Upper lobe of left lung (tissue), 6 donors: ENCODE measurements around the gene NLGN2. TPM values are rescaled to one million over a fixed set of nuclear protein-coding genes. Genes with fewer than 3 reads are reported as not detected.
A peak's percentile ranks its signal among the peaks of the same experiment; 100 is the strongest.

Experiments used
- ATAC-seq, 2 donors: fragments of 200-7000 bp; cut with Tn5 transposase; one replicate each; pipeline ENCODE4 v1.9.1; 2022; ENCODE audit warnings: mild to moderate bottlenecking in 2 of 2, moderate library complexity in 2 of 2; ENCODE audit not compliant: low FRiP score in 2 of 2
- DNase-seq, 2 donors: peaks; one replicate each; pipeline ENCODE4 v3.0.0-alpha.2; 2019 to 2020
- H3K27ac ChIP-seq, 4 donors: fragments of 200-600 bp; sonication (generic); one replicate each; pipeline ENCODE4 v1.5.1; 2016 to 2019
- H3K27me3 ChIP-seq, 4 donors: fragments of 200-600 bp; sonication (generic); one replicate each; pipeline ENCODE4 v1.5.1; 2017 to 2019
- H3K36me3 ChIP-seq, 4 donors: fragments of 200-600 bp; sonication (generic); one replicate each; pipeline ENCODE4 v1.5.1; 2016 to 2019
- H3K4me1 ChIP-seq, 4 donors: fragments of 200-600 bp; sonication (generic); one replicate each; pipeline ENCODE4 v1.5.1; 2018 to 2019
- H3K4me3 ChIP-seq, 4 donors: fragments of 200-600 bp; sonication (generic); one replicate each; pipeline ENCODE4 v1.5.1; 2017 to 2019; ENCODE audit warnings: mild to moderate bottlenecking in 2 of 4, moderate library complexity in 1 of 4
- H3K9me3 ChIP-seq, 4 donors: fragments of 200-600 bp; sonication (generic); one replicate each; pipeline ENCODE4 v1.5.1; 2018 to 2019
- EP300 ChIP-seq, 4 donors: sonication (generic); formaldehyde crosslinking; IDR thresholded peaks; one replicate each; pipeline ENCODE4 v1.5.1; 2017; ENCODE audit warnings: antibody characterized with exemption in 4 of 4, control low read depth in 2 of 4
- POLR2A ChIP-seq, 4 donors: fragments of 450-650 bp; IDR thresholded peaks; one replicate each; pipeline ENCODE4 v1.5.1; 2016 to 2017; ENCODE audit warnings: antibody characterized with exemption in 4 of 4, mild to moderate bottlenecking in 2 of 4
- POLR2AphosphoS5 ChIP-seq, 2 donors: sonication (generic); formaldehyde crosslinking; IDR thresholded peaks; one replicate each; pipeline ENCODE4 v1.5.1; 2017; ENCODE audit warnings: antibody characterized with exemption in 2 of 2
- WGBS, 2 donors: methylation state at CpG; one replicate each; pipeline ENCODE4 v1.1.5; 2017 to 2018; 5-methylcytosine and 5-hydroxymethylcytosine counted together
- total RNA-seq, 6 donors: library from RNA; depleted of rRNA in 4 of 6; stranded (reverse); fragments of >200 nt in 4 of 6; gene quantifications; one replicate each; pipeline versions ENCODE4 v1.1.0 to v1.2.1, GENCODE V29; 2016 to 2021
- TF ChIP-seq, protein P1 (sequence below), 6 experiments: fragments of 450-650 bp in 4 of 6; fragments of 200-600 bp in 2 of 6; sonication (generic) in 2 of 6; IDR thresholded peaks; one replicate each; pipeline ENCODE4 v1.5.1; 2016 to 2019; ENCODE audit warnings: antibody characterized with exemption in 6 of 6
- donor health status: DM: no; HTN: no; CAD: no; lungs with moderate emphysema.
- donor health status: DM: no; HTN: yes; CAD: no; lungs with severe emphysema.

Gene NLGN2
- total RNA-seq, 6 donors from 2014 or later, result 3.8 to 16.8 (median 8.9) TPM

DNA sequence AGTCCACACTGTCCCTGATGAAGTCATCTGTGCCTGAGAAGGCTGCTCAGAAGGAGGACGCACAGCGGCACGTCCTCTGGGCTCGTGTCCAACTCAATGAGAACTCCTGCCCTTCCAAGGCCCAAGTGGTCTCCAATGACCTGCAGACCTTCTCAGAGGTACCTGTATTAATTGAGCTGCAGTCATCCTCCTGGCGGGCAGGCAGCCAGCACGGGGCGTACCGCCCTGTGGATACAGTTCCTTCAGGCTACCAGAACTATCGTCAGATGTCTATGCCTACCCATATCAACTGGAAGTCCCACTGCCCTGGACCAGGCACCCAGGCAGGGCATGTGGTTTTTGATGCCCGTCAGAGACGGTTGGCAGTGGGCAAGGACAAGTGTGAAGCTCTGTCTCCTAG, 24.7 kb downstream of the NLGN2 start:
- Histone ChIP-seq H3K27ac (no peak overlapping the region), H3K36me3 (no peaks in the 10 kb centered on the region), H3K4me3 (no peak overlapping the region), H3K4me1 (peaks cover 20 to 25% (median 21%) of the 10 kb centered on the region in 4 donors), H3K27me3 (no peaks in the 10 kb centered on the region), H3K9me3 (no peaks in the 10 kb centered on the region)
- no peak for TF ChIP-seq POLR2AphosphoS5 (IDR thresholded peaks at IDR 0.05)
- no peak for TF ChIP-seq EP300 (IDR thresholded peaks at IDR 0.05)
- TF ChIP-seq POLR2A (IDR thresholded peaks at IDR 0.05), result no peak
- TF ChIP-seq, protein P1, sequence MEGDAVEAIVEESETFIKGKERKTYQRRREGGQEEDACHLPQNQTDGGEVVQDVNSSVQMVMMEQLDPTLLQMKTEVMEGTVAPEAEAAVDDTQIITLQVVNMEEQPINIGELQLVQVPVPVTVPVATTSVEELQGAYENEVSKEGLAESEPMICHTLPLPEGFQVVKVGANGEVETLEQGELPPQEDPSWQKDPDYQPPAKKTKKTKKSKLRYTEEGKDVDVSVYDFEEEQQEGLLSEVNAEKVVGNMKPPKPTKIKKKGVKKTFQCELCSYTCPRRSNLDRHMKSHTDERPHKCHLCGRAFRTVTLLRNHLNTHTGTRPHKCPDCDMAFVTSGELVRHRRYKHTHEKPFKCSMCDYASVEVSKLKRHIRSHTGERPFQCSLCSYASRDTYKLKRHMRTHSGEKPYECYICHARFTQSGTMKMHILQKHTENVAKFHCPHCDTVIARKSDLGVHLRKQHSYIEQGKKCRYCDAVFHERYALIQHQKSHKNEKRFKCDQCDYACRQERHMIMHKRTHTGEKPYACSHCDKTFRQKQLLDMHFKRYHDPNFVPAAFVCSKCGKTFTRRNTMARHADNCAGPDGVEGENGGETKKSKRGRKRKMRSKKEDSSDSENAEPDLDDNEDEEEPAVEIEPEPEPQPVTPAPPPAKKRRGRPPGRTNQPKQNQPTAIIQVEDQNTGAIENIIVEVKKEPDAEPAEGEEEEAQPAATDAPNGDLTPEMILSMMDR (IDR thresholded peaks at IDR 0.05), result no peak
- DNase-seq, result peak in 1 of 2 donors; percentile 76
- 93 to 97% methylated on average over 9 to 11 of the region's 11 CpGs for WGBS, 2 donors
- ATAC-seq, result no peak

DNA sequence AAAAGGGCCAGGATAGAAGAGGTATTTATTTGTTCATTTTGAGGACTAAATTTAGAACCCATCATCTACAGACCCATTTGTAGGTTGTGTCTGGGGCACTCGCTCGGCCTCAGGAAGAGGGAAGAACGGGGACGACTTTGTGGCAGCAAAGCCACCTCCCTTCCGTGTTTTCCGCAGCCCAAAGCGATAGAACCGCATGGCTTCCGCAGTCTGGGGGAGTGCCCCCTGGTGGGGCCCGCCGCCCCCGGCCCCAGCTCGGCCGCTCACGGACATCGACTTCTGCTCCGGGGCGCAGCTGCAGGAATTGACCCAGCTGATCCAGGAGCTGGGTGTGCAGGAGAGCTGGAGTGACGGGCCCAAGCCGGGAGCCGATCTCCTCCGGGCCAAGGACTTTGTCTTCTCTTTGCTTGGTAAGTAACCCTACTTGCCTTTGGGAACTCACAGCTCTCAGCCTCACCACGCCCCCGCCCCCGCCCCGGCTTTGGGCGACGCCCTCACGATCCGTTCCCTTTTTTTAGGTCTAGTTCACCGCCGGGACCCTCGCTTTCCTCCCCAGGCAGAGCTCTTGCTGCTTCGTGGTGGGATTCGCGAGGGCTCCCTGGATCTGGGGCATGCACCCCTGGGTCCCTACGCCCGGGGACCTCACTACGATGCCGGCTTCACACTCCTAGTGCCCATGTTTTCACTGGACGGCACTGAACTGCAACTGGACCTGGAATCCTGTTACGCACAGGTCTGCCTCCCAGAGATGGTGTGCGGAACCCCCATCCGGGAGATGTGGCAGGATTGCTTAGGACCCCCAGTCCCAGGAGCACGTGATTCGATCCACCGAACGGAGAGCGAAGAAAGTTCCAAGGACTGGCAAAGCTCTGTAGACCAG, 28.3 kb downstream of the NLGN2 start:
- Histone ChIP-seq H3K36me3 (no peaks in the 10 kb centered on the region), H3K27me3 (peaks cover 0 to 25% (median 18%) of the 10 kb centered on the region in 4 donors), H3K9me3 (no peaks in the 10 kb centered on the region), H3K4me1 (peaks cover 50 to 60% (median 56%) of the 10 kb centered on the region in 4 donors), H3K4me3 (peak overlapping the region; percentile 56 to 63 (median 58)), H3K27ac (peak overlapping the region; percentile 65 to 85 (median 78))
- DNase-seq (peak; percentile 71 to 93), ATAC-seq (peak; percentile 37 to 51)
- WGBS, 2 donors, result 10 to 21% methylated on average over 13 to 48 of the region's 49 CpGs
- no peak for TF ChIP-seq EP300 (IDR thresholded peaks at IDR 0.05)
- TF ChIP-seq, protein P1 (IDR thresholded peaks at IDR 0.05), result peak in 3 of 6 experiments; percentile 16 to 32 (median 18)
- peak in 1 of 4 donors; percentile 11 for TF ChIP-seq POLR2A (IDR thresholded peaks at IDR 0.05)
- TF ChIP-seq POLR2AphosphoS5 (IDR thresholded peaks at IDR 0.05), result no peak

DNA sequence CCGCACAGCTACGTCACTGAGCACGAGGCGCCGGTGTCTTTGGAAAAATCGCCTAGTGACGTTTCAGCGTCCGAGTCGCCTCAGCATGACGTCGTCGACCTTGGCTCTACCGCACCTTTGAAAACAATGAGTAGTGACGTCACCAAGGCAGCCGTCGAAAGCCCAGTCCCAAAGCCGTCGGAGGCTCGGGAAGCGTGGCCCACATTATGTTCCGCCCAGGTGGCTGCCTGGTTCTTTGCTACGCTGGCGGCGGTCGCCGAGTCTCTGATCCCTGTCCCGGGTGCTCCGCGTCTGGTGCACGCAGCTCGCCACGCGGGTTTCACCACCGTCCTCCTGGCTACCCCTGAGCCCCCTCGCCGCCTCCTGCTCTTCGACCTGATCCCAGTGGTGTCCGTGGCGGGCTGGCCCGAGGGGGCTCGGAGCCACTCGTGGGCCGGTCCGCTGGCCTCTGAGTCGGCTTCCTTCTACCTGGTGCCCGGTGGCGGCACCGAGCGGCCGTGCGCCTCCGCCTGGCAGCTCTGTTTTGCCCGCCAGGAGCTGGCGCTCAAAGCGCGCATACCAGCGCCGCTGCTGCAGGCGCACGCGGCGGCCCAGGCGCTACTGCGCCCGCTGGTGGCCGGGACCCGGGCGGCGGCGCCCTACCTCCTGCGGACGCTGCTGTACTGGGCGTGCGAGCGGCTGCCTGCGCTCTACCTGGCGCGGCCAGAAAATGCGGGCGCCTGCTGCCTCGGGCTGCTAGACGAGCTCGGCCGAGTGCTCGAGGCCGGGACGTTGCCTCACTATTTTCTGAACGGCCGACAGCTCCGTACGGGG, 29.1 kb downstream of the NLGN2 start:
- Histone ChIP-seq H3K9me3 (no peaks in the 10 kb centered on the region), H3K4me3 (peak overlapping the region in 3 of 4 donors; percentile 56 to 63 (median 61)), H3K27ac (peak overlapping the region; percentile 65 to 84 (median 78)), H3K36me3 (no peaks in the 10 kb centered on the region), H3K4me1 (peaks cover 50 to 60% (median 57%) of the 10 kb centered on the region in 4 donors), H3K27me3 (peaks cover 0 to 25% (median 19%) of the 10 kb centered on the region in 4 donors)
- ATAC-seq (peak; percentile 85 to 90), DNase-seq (peak; percentile 89 to 96)
- TF ChIP-seq, protein P1 (IDR thresholded peaks at IDR 0.05), result peak; percentile 80 to 97 (median 95)
- TF ChIP-seq POLR2AphosphoS5 (IDR thresholded peaks at IDR 0.05) (peak in 1 of 2 donors; percentile 41), POLR2A (IDR thresholded peaks at IDR 0.05) (peak in 2 of 4 donors; percentile 32 to 45), EP300 (IDR thresholded peaks at IDR 0.05) (no peak)
- WGBS, 2 donors, result 15 to 23% methylated on average over 12 to 48 of the region's 92 CpGs

DNA sequence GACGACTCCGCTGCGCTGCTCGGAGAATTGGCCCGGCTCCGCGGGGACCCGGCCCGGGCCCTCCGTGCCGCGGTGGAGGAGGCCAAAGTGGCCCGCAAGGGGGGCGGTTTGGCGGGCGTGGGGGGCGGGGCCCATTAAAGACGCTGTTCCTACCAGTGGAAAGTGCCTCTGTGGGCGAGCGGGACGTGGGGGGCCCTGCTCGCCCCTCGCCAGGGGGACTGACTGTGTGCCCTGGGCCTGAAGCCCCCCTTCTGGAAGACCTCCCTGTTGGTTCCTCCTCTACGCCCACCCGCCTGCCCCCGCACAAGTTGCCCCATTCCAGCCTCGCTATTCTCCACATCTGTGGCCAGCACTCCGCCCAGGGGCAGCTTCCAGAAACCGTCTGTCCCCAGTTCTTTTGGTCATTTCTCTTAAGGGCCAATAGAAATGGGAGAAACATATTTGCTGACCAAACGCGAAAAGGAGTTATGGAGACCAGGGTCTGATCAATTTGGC, 29.8 kb downstream of the NLGN2 start:
- ATAC-seq (no peak), DNase-seq (no peak)
- 34 to 68% methylated on average over 9 to 31 of the region's 31 CpGs for WGBS, 2 donors
- TF ChIP-seq, protein P1 (IDR thresholded peaks at IDR 0.05), result no peak
- TF ChIP-seq POLR2A (IDR thresholded peaks at IDR 0.05) (no peak), EP300 (IDR thresholded peaks at IDR 0.05) (no peak)
- Histone ChIP-seq H3K36me3 (no peaks in the 10 kb centered on the region), H3K27ac (peak overlapping the region in 3 of 4 donors; percentile 65 to 84 (median 79)), H3K9me3 (no peaks in the 10 kb centered on the region), H3K27me3 (peaks cover 0 to 25% (median 19%) of the 10 kb centered on the region in 4 donors), H3K4me1 (peaks cover 50 to 60% (median 57%) of the 10 kb centered on the region in 4 donors), H3K4me3 (peak overlapping the region in 3 of 4 donors; percentile 56 to 63 (median 61))
